Activated naive CD4-positive, alpha-beta T cell treated with anti-CD3 and anti-CD28 coated beads for 36 hours (primary cell): Measurements from ENCODE around the gene KRT3. TPM values are rescaled to one million over a fixed set of nuclear protein-coding genes. Genes with fewer than 3 reads are reported as not detected.

Source experiments
- CTCF ChIA-PET: fragments of 350-600 bp; sonication (Branson Sonifier 250); formaldehyde crosslinking; loops from one replicate; lab custom pipeline; 2021; ENCODE audit warnings: antibody characterized with exemption; lab: Charles Lee
- DNase-seq: peaks from one replicate; pipeline ENCODE4 v3.0.0-alpha.2; 2020
- H3K27ac Mint-ChIP-seq: one replicate; pipeline ENCODE4 v1.8.0; 2021; ENCODE audit warnings: mild to moderate bottlenecking, mixed read lengths
- H3K27me3 Mint-ChIP-seq: one replicate; pipeline ENCODE4 v1.8.0; 2021; ENCODE audit warnings: low read depth, mixed read lengths
- H3K36me3 Mint-ChIP-seq: one replicate; pipeline ENCODE4 v1.8.0; 2021; ENCODE audit warnings: low read depth, mixed read lengths
- H3K4me1 Mint-ChIP-seq: one replicate; pipeline ENCODE4 v1.8.0; 2021; ENCODE audit warnings: low read depth, mixed read lengths
- H3K4me3 Mint-ChIP-seq: one replicate; pipeline ENCODE4 v1.8.0; 2021; ENCODE audit warnings: mild to moderate bottlenecking, moderate library complexity, mixed read lengths
- H3K9me3 Mint-ChIP-seq: one replicate; pipeline ENCODE4 v1.8.0; 2021; ENCODE audit warnings: mixed read lengths
- intact Hi-C: fragments of 100-400 bp; cut with micrococcal nuclease; formaldehyde crosslinking; loops from one replicate; pipeline ENCODE4 v1.15.1; 2023
- total RNA-seq, 2 experiments: library from RNA; stranded (reverse); gene quantifications; one replicate each; pipeline ENCODE4 v1.2.3, GENCODE V29; 2021

KRT3 gene
- total RNA-seq, 2 experiments from 2014 or later = not detected

GRCh38 chr12:52776913-52777395 is 19.0 kb downstream of the KRT3 start, which contains the start of gene KRT76:
TSS of gene KRT76 (minus strand) at chr12:52777345. CDS start at chr12:52777291, 54 bp downstream.
- Mint-ChIP-seq H3K36me3 (no peaks in the 10 kb centered on the region), H3K4me1 (no peaks in the 10 kb centered on the region), H3K27ac (no peak within 1 kb of the TSS), H3K4me3 (no peak within 1 kb of the TSS), H3K9me3 (no peaks in the 10 kb centered on the region), H3K27me3 (no peaks in the 10 kb centered on the region)
- intact Hi-C loops = no loop called here
- CTCF ChIA-PET = no interaction called here
- no peak for DNase-seq

- Mint-ChIP-seq H3K9me3 (no peaks in the 10 kb centered on the region), H3K27ac (no peak overlapping the region)
- CTCF ChIA-PET = interaction anchor here (0.6 to 1.7 kb wide), 5 partner anchors 103 to 840 kb away, joined by 3 to 6 read pairs (median 3); no protein-coding TSS in a partner anchor
These were observed 19.5 kb downstream of the KRT3 start for GRCh38 chr12:52776435-52776834.

DNA sequence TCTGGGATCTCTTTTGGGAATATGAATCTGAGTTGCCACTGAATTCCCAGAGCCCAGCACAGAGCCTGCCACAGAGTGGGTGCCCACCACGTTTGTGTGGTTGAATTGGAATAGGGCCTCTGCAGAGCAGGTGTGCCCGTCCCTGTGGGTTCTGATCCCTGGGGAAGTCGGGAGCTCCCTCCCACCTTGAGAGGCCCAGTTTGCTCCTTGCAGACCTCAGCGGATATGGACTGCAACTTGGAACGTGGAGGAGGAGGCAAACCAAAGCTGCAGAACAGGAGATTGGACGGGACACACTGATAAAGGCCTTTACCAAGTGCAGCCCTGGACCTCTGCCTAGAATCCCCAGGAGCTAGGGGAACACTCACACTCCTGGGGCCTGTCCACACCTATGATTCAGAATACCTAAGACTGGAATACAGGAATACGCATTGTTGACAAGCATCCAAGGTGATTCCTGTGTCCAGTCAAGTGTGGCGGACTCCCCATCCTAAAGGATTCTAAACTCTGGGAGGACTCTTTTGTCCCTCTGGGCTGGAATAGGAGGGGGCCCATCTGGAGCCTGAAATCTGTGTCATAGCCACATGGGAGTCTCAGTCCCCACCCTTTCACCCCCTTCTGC is 21.2 kb downstream of the KRT3 start:
- CTCF ChIA-PET = interaction anchor here (0.9 to 1.7 kb wide), 2 partner anchors 10 to 105 kb away, joined by 4 to 6 read pairs; no protein-coding TSS in a partner anchor
- no peaks in the 10 kb centered on the region for H3K4me1 Mint-ChIP-seq
- H3K27me3 Mint-ChIP-seq = no peaks in the 10 kb centered on the region
- DNase-seq = no peak
- intact Hi-C loops = no loop called here
- no peak overlapping the region for H3K27ac Mint-ChIP-seq
- no peaks in the 10 kb centered on the region for H3K9me3 Mint-ChIP-seq
- no peaks in the 10 kb centered on the region for H3K36me3 Mint-ChIP-seq
- H3K4me3 Mint-ChIP-seq = no peak overlapping the region

More at GRCh38 chr12:52776435-52776834, 19.5 kb downstream of the KRT3 start:
- DNase-seq = no peak
- Mint-ChIP-seq H3K36me3 (no peaks in the 10 kb centered on the region), H3K4me1 (no peaks in the 10 kb centered on the region), H3K27me3 (no peaks in the 10 kb centered on the region), H3K4me3 (no peak overlapping the region)
- intact Hi-C loops = no loop called here

DNA sequence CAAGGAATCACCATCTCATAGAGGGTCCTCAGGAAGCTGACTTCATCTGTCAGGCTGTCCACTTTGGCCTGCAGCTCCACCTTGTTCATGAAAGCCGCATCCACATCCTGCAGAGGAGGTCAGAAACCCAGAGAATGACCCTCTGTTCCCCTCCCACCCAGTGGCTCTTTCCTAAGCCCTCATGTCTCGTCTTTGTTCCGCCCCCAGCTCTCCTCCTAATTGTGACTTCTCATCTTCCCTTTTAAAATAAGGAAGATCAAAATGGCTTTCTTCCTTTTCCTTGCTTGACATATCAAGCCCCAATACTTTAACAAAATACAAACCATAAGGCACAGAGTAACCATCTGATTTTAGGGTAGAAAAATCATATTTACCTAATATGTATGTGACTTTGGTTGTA is 23.1 kb downstream of the KRT3 start:
- H3K9me3 Mint-ChIP-seq = no peaks in the 10 kb centered on the region
- CTCF ChIA-PET = interaction anchor here (1.7 kb wide), 1 partner anchor 190 kb away, joined by 4 read pairs; no protein-coding TSS in a partner anchor
- H3K4me1 Mint-ChIP-seq = no peaks in the 10 kb centered on the region
- H3K4me3 Mint-ChIP-seq = no peak overlapping the region
- DNase-seq = no peak
- no peaks in the 10 kb centered on the region for H3K27me3 Mint-ChIP-seq
- H3K27ac Mint-ChIP-seq = no peak overlapping the region
- no peaks in the 10 kb centered on the region for H3K36me3 Mint-ChIP-seq
- intact Hi-C loops = no loop called here

- Mint-ChIP-seq H3K4me3 (no peak overlapping the region), H3K27ac (no peak overlapping the region), H3K36me3 (no peaks in the 10 kb centered on the region), H3K9me3 (no peaks in the 10 kb centered on the region), H3K27me3 (no peaks in the 10 kb centered on the region), H3K4me1 (no peaks in the 10 kb centered on the region)
- CTCF ChIA-PET = interaction anchor here (1.7 kb wide), 1 partner anchor 190 kb away, joined by 4 read pairs; no protein-coding TSS in a partner anchor
- no peak for DNase-seq
- intact Hi-C loops = no loop called here
These were observed 23.7 kb downstream of the KRT3 start for GRCh38 chr12:52772188-52772587.

DNA sequence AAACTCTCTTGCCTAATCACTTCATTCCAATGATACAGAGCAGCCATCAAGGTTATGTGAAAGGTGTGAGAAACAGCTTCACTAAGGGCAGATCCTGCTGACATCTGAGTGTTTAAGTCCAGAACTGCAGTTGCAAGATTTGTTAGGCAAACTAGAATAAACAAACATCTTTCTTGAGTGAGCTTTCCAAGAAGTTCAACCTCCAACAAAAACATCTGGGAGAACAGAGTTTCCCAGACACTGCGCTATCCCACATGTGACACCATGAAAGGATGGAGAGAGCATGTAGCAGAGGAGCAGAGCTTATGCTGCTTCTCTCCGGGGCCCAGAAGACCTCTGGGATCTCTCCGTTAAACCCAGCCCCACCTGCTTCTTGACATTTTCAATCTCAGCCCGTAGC is 24.4 kb downstream of the KRT3 start:
- intact Hi-C loops = no loop called here
- no peak overlapping the region for H3K4me3 Mint-ChIP-seq
- H3K9me3 Mint-ChIP-seq = no peaks in the 10 kb centered on the region

DNA sequence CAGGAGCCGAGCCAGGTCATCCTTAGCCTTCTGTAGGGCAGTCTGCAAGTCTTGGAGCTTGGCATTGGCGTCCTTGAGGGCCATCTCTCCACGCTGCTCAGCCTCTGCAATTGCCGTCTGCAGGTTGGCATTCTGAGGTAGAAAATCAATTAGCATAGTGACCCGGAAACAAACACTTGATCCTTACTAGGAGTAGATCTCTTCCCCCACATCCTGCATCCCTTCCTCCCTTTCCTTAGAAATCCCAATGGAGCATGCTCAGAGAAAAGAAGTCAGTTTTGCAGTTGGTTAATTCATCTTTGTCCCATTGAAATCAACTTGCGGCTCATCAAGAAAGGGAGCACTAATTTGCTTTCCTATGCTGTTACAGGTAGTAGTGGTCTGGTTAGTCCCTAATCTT is 24.8 kb downstream of the KRT3 start:
- DNase-seq = no peak
- intact Hi-C loops = no loop called here
- Mint-ChIP-seq H3K4me1 (no peaks in the 10 kb centered on the region), H3K27me3 (no peaks in the 10 kb centered on the region), H3K4me3 (no peak overlapping the region), H3K36me3 (no peaks in the 10 kb centered on the region), H3K27ac (no peak overlapping the region), H3K9me3 (no peaks in the 10 kb centered on the region)
- CTCF ChIA-PET = interaction anchor here (0.5 to 0.7 kb wide), 2 partner anchors 229 to 398 kb away, joined by 3 to 7 read pairs; no protein-coding TSS in a partner anchor

More for the DNA sequence above, 24.4 kb downstream of the KRT3 start:
- CTCF ChIA-PET = interaction anchor here (0.7 kb wide), 1 partner anchor 398 kb away, joined by 3 read pairs; no protein-coding TSS in a partner anchor
- no peak for DNase-seq
- Mint-ChIP-seq H3K36me3 (no peaks in the 10 kb centered on the region), H3K27ac (no peak overlapping the region), H3K27me3 (no peaks in the 10 kb centered on the region), H3K4me1 (no peaks in the 10 kb centered on the region)

DNA sequence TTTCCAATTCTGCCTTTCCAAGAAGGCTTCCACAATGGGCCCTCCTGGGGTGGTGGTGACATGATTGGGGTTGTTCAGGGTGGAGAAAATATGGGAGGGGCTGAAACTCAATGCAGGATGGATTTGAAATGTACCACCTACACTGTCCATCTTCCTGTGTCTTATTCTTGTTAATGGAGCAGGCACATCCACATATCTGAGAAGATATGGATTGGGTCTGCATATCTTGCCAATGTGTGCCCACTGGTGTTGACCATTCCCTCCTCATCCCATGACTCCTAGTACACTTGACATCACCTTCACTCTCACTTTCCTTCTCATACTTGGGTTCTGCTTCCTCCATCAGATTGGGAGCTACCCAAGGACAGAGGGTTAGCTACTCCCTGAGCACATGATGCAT is 26.0 kb downstream of the KRT3 start:
- CTCF ChIA-PET = interaction anchor here (1.3 kb wide), 1 partner anchor 110 kb away, joined by 3 read pairs; no protein-coding TSS in a partner anchor
- DNase-seq = no peak
- Mint-ChIP-seq H3K9me3 (no peaks in the 10 kb centered on the region), H3K36me3 (no peaks in the 10 kb centered on the region), H3K4me1 (no peaks in the 10 kb centered on the region), H3K27me3 (no peaks in the 10 kb centered on the region), H3K27ac (no peak overlapping the region), H3K4me3 (no peak overlapping the region)
- intact Hi-C loops = no loop called here

DNA sequence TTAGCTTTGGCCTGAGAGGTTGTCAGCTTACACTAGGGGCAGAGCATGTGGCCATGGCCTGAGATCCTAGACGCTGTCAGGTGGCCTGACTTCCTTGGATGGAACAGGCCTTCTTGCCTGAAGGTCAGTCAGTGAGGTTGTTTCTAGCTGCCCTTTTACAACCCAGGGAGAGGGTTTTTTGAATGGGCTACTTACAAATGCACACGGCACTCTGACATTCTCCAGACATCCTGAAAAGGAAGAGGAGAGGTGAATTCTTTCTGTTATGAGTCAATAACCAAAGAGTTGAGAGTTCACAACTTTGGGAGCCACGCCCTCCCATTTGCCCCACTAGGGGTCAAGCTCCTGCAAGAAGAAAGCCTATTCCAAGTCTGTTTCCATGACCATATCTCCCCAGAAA is 26.6 kb downstream of the KRT3 start:
- DNase-seq = no peak
- H3K4me3 Mint-ChIP-seq = no peak overlapping the region
- CTCF ChIA-PET = interaction anchor here (1.3 kb wide), 1 partner anchor 111 kb away, joined by 3 read pairs; no protein-coding TSS in a partner anchor
- intact Hi-C loops = no loop called here
- no peaks in the 10 kb centered on the region for H3K36me3 Mint-ChIP-seq
- H3K27ac Mint-ChIP-seq = no peak overlapping the region
- H3K27me3 Mint-ChIP-seq = no peaks in the 10 kb centered on the region
- no peaks in the 10 kb centered on the region for H3K9me3 Mint-ChIP-seq
- H3K4me1 Mint-ChIP-seq = no peaks in the 10 kb centered on the region

DNA sequence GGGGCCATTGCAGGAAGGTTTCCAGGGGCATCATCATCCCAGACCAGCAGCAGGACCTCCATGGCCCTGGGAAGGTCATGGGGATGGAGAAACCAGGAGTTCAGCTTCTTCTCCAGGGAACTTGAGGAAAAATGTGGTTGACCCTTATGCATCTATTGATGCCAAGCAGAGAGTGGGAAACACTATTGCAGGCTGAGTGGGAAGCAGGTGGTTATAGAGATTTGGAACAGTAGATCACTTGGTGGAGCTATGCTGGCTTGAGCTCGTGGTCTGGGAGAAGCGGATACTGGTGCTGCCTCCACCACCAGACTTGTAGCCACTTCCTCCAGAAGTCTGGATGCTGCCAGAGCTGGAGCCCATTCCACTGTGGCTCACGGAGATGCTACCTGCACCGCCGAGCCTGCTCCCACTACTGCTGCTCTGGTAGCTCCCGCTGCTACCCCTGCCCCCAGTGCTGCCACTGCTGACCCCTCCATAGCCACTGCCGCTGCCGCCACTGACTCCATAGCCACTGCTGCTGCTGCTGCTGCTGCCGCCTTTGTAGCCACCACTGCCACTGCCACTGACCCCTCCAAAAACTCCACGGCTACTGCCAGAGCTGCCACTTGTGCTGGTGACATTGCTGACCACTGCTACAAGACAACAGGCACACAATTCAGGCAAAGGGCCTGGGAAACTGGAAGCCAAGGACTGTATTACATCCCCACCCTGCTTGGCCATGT is 27.3 kb downstream of the KRT3 start:
- Mint-ChIP-seq H3K4me1 (no peaks in the 10 kb centered on the region), H3K27ac (no peak overlapping the region), H3K4me3 (no peak overlapping the region), H3K27me3 (no peaks in the 10 kb centered on the region), H3K9me3 (no peaks in the 10 kb centered on the region), H3K36me3 (no peaks in the 10 kb centered on the region)
- no peak for DNase-seq
- intact Hi-C loops = no loop called here
- CTCF ChIA-PET = no interaction called here

DNA sequence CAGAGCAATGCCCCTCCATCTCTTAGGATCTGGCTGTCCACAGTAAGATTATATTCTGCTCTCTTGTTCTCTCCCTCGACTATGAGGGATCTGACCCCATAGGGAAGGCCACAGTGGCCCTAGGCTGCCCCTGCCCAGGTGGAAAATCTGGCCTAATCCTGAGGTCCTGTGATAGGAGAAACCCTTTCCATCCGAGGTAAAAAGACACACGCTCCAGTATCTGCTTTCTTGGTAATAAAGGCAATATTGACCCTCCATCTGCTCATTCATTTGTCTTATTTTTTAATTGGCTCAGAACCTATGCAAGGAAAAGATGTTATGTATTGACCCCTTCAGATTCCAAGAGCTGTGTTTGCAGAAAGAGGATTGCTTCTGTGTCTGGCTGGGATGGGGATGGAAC is 28.5 kb downstream of the KRT3 start:
- Mint-ChIP-seq H3K27ac (no peak overlapping the region), H3K36me3 (no peaks in the 10 kb centered on the region), H3K27me3 (no peaks in the 10 kb centered on the region), H3K9me3 (no peaks in the 10 kb centered on the region), H3K4me3 (no peak overlapping the region), H3K4me1 (no peaks in the 10 kb centered on the region)
- intact Hi-C loops = no loop called here
- DNase-seq = no peak
- CTCF ChIA-PET = no interaction called here

DNA sequence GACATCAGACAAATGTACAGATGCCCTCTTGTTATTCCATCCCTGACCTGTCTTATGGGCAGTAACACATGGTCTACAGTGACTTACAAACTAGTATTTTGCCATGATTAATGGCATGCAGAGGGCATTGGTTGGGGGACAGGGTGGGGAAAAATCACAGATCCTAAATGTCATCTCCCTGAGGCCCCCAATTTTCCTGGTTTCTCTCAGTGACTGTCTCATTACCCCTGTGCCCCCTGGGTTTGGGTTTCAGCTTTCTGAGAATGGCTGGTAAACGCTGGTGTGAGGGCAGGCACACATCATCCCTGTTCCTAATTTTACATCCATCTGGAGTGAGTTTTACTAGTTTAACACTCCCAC is 28.9 kb downstream of the KRT3 start:
- Mint-ChIP-seq H3K4me1 (no peaks in the 10 kb centered on the region), H3K9me3 (no peaks in the 10 kb centered on the region), H3K4me3 (no peak overlapping the region), H3K27ac (no peak overlapping the region), H3K36me3 (no peaks in the 10 kb centered on the region), H3K27me3 (no peaks in the 10 kb centered on the region)
- intact Hi-C loops = no loop called here
- DNase-seq = no peak
- CTCF ChIA-PET = no interaction called here
